ENCODE measurements around the gene GRM1. TPM values are rescaled to one million over a fixed set of nuclear protein-coding genes. Genes with fewer than 3 reads are reported as not detected.
"Not testable (repeated sequence)": the region's sequence is repeated elsewhere in the genome, so short reads cannot be mapped to it uniquely, and the experiment has no call there.

The GRM1 gene
- total RNA-seq, 1 donor from 2014 or later, result not detected

DNA sequence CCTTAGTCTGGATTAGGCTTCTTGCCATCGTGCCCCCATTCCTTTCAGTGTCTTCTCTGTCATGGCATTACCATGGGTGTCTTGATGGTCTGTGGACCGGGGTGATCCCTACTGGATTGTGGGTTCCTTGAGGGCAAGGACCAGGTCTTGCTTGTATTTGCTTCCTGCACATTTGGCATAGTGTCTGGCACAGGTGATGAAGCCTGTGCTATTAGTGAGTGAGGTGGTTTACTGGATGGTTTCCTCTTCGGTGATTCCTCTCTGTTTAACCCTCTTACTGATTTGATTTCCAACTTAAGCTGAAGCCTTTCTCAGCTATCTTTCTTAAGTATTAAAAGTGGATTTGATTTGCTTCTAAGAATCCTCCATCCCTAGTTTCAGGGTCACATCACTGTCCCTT, 162.3 kb downstream of the GRM1 start:
- DNase-seq (ENCODE audit: low read depth in 2 of 2), result no peak

DNA sequence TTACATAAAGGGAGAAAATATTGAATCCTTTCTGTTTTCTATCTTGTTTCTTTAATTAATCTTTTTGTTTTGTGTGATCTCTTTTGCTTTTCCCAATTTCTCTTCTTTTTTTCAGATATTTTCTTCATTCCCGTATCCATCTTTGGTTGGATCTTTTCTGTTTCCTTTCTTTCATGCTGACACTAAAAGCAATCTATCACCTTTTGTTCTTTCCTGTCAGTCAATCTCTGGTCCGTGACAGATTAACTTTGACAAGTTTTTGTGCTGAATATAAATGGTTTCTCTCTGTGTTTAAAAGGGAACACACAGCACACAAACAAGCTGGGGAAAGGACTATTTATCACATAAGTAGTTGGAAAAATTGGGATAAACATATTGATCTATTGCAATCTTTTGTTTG, 162.8 kb downstream of the GRM1 start:
- DNase-seq (ENCODE audit: low read depth in 2 of 2), result no peak

DNA sequence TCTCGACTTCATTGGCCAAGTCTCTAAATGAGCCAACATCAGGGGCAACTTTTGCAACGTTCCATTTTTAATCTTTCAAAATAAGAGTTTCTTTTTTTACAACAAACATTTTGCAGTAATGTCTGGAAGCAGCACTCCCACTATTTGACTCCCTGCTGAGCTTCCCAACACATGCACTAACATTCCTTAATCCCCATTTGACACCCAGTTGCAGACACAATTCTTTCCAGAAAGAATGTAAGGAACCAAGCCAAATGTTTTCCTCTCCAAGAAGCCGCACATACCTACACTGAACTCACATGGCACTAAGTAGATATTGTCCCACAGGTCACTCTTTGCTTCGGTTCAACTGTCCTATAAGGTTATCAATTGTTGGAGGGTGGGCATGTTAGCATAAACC, 165.6 kb downstream of the GRM1 start:
- DNase-seq (ENCODE audit: low read depth in 2 of 2), result no peak

DNA sequence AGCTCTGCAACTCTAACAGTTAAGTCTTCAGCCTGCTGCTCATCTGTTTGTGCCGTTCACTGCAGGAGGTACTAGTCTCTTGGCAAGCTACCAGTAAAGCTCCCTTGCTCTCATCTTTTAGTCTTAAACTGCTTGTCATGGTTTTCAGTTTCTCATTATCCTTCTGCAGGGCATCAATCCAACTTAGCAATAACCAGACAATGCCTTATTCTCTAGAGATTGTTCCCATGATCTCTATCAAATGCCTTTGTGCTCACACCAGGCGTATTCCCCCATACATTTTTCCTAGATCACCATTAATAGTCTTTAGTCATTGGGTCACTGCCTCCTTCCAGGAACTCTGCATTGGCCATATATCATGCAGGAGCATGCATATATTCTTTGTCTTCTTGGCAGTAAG, 171.3 kb downstream of the GRM1 start:
- DNase-seq (ENCODE audit: low read depth in 2 of 2), result no peak

DNA sequence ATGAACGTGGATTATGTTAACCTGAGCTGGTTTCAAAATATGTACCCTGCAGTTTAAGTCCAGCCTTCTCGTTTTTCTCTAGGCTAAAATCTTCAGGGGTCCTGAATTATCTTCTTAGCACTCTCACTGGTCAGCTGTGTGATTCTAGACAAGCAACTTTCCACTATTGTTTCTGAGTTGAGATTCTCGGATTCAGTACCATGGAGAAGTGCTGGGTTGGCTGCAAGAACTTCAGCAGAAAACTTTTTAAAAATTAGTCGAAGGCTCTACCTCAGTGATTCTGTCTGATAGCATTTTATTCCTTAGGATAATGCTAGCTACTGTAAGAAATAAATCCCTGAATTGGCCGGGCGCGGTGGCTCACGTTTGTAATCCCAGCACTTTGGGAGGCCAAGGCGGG, 173.7 kb downstream of the GRM1 start:
- no peak for DNase-seq (ENCODE audit: low read depth in 2 of 2)

DNA sequence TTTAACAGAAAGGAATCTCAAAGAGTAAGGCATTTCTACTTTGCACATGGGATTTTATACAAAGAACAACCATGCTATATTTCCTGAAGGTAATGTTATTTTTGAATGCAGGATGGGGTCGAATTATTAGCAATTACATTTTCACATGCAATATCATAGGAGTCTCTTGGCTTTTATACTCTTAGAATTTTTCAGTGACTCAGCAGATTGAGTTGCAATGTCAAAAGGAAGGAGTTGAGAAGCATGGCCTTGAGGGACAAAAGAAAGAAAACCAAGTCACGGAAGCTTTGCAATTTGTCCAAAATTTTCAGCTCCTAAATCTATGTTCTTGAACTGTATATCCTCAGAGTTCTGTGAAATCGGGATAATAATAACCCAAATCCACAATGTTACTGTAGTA, 181.1 kb downstream of the GRM1 start:
- no peak for DNase-seq (ENCODE audit: low read depth in 2 of 2)

DNA sequence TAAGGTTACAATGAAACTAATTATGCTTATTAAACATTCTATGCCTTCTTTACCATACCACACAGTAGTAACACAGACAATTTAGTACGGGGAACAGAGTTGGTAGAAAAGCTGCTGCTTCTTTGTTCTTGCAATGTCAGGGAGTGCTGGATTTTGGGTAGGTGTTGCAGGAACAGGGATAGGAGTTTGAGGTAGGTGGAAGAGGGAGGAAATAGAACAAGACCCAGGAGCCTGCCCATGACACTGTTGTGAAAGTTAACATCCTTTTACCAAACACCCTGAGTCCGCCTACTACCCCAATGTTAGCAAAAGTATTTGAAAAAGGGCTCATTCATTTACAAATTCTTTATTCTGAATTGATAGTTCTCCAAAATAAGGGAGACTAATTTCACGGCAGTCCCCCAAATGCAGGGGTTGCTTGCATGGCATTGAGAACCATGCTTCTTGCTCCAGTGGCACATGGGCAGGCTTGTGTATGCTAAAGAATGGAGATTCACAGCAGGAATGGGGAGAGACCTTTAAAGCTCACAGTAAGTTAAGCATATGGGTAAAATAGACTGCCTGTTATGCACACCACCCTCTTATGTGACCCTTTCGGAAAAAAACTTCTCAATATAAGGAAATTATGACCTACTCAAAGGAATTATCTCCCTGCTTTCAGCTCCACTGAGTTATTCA, 181.7 kb downstream of the GRM1 start:
- DNase-seq (ENCODE audit: low read depth in 2 of 2), result no peak

DNA sequence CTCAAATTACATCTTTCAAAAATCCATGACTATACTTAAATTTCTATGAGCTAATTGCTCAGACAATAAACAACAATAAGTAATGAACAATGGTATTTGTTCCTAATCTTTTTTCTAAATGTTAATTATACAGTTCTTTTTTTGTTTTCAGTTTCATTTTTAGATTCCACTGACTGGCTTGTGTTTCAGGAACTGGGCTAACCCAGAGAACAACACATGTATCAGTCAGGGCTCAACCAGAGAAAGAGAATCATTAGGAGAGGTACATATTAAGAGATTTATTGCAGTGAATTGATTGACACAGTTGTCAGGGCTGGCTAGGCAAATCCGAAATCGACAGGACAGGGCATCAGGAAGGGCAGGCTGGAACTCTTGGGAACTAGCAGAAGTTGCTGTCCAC, 182.8 kb downstream of the GRM1 start:
- DNase-seq (ENCODE audit: low read depth in 2 of 2), result peak in 1 of 2 donors; percentile 1

DNA sequence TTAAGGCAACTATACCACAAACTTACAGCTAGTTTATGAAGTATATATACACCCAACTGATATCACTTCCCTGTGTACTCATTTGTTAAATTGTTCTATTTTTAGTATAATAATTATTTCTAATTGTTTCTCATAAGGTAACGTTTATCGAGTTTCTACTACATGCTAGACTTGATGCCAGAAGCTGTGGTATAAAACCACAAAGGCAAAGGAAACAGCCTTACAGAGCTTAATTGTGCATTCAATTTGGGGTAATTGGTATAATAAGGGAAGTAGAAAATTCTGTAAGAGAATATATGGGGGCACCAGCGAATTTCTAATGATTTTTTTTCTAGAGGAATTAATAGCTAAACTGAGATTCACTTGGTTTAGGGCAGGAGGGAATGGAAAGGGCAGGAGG, 183.9 kb downstream of the GRM1 start:
- no peak for DNase-seq (ENCODE audit: low read depth in 2 of 2)

DNA sequence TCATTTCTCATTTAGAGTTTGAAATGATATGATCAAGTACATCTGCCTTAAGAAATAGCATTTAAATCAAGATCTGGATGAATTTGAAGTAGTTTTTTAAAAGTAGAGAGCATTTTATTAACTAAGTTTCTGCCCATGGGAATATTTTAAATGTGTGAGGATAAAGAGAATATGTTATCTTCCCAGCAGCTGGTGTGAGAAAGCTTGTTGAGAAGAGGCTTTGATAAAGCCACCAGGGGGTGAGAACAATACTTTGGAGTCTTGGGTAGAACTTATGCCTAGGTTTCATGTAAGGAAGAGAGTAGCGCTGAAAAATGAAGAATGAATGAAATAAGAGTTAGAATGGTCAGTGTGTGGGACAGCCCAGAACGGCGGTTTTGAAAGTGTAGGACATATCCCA, 190.2 kb downstream of the GRM1 start:
- DNase-seq (ENCODE audit: low read depth in 2 of 2), result no peak

DNA sequence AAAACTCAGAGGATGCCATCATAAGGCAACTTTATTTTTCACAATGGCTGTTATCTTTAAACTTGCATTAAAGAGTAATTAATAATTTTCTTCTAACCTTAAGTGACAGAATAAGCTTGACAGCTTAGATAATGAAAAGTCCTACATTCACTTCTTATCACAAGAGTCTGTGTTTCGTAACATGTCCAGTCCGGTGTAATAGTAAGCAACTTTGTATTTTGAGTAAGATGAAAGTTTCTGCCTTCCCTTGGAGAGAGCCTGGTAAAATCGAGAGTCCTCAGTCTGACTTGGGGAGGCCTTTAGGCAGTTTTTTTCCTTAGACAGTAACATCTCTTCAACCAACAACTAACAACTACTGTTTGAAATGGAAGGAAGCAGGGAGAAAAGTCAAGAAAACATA, 195.6 kb downstream of the GRM1 start:
- DNase-seq (ENCODE audit: low read depth in 2 of 2), result no peak

DNA sequence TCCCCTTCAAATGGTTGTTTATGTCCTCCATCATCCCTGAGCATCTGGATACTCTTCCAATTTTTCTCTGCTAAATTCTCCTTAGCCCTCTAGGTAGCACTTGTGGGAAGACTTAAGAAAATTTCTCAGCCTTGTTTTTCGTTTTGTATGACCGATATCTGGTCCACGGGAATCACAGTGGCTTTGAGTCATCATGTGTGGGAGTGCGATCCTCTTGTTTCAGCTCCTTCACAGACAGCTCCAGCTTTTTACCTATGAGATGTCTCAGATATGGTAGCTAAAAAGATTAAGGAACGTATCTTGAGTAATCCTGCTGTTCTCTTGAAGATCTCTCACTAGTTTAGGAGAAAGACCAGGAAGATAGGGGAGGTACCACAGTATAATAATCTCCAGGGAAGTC, 196.1 kb downstream of the GRM1 start:
- no peak for DNase-seq (ENCODE audit: low read depth in 2 of 2)

DNA sequence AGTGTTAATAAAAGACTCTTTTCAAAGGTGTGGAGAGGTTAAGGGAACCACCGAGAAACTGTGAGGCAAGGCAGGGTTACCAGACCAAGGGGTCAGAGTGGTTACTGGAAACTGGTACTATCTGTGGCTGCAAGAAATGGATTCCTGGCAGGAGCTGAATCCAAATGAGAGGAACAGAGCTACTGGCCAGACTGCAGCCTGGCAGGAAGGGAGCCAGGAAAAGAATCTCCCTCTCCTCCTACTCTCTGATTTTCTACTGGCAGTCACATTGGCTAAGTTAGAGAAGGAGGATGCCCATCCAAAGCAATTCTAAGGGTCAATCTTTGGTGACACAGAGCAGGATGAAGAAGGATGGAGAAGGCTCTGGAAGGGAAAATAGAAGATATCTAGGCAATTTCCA, 211.5 kb downstream of the GRM1 start:
- DNase-seq (ENCODE audit: low read depth in 2 of 2), result no peak

DNA sequence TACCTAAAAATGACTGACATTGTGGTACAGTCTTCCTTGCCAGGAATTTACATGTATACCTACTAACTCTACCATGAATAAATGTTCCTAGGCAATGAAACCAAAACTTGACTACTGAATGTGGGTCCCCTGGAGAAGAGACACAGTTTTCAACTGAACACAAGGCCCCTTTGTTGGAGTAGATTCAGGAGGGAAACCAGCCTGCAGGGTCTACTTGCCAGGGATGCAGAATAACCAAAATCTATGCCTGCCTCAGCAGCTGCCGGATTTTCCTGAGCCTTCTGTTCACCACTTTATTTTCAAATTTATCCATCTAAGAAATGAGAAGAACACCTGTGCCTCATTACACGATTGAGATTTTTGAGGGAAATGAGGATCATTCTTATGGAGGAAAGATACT, 211.9 kb downstream of the GRM1 start:
- DNase-seq (ENCODE audit: low read depth in 2 of 2), result no peak

DNA sequence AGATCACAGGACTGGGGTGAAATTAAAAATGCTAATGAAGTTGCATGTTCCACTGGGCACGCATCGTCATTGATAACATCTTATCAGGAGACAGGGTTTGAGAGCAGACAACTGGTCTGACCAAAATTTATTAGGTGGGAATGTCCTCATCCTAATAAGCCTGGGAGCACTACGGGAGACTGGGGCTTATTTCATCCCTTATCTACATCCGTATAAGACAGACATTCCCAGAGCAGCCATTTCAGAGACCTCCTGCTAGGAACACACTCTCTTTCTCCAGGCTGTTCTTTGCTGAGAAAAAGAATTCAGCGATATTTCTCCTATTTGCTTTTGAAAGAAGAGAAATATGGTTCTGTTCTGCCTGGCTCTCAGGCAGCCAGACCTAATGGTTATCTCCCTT, 214.8 kb downstream of the GRM1 start:
- not testable (repeated sequence) for DNase-seq (ENCODE audit: low read depth in 2 of 2)

DNA sequence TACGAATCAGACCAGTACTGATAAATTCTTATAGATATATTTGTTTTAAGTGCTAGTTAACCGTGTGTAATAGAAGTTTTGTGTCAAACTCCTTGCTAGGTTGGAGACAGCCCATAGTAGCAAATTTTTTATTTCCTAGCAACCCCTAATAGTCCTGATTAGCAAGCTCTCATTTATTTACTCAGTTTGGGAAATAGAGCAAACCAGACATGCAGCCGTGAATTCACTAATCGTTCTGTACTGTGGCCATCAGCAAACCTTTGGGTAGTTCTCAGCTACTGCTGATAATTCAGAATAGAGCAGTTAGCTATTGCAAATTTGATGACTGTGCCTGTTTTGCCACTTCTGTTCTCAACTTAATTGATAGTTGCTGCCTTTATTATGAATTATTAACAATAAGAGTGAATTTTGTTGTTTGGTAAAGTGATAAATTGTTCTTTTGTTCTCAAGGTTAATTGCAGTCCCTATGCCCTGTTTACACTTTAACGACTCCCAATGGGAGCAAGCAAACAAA, 215.8 kb downstream of the GRM1 start:
- no peak for DNase-seq (ENCODE audit: low read depth in 2 of 2)

DNA sequence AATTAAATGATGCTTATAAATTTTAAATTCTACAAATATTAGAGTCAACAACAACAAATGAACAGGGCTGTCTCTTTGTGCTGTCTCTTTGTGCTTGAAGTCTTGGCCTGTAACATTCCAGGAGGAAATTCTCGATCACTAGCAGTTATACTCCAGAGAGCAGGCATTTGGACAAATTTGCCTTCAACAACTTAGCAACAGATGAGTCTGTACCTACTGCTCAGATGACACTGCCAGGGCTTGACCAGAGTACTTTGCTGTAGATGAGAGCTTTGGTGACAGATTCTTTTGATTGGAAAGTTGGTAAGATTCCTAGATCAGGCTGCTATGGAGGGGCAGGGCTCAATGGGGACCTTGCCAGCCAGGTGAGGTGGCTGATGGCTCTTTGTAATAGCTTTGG, 217.2 kb downstream of the GRM1 start:
- no peak for DNase-seq (ENCODE audit: low read depth in 2 of 2)

DNA sequence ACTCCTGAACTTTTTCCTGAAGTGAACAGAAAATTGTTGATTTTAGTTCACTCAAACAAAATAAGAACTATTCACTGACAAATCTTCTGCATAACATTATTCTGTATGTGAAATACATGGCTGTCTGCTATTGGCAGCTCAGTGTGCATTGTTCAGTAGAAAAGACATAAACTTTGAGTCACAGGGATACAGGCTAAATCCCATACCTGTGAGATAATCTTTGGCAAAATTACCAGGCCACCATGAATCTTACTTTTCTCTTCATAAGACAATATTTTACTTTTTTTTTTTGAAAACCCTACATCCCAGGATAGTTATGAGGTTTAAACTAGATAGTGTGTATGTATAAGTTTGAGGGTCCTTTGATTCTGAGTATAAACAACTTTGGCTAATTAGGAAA, 224.8 kb downstream of the GRM1 start:
- DNase-seq (ENCODE audit: low read depth in 2 of 2), result no peak

DNA sequence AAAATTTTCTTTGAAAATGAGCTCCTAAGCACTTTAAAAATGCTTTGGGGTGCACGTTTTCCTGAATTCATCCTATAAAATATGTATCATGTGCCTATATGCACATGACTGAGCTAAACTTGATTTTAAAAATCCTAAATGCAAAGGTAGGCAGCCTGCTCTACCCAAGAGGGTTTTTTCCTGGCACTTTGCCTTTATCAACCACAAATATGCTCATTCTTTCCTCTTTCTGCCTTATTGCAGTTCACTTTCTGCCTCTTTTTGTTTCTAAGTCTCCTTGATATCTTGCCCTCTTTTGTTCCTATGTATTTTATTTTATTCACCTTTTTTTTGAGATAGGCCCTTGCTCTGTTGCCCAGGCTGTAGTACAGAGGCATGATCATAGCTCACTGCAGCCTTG, 229.3 kb downstream of the GRM1 start:
- no peak for DNase-seq (ENCODE audit: low read depth in 2 of 2)

DNA sequence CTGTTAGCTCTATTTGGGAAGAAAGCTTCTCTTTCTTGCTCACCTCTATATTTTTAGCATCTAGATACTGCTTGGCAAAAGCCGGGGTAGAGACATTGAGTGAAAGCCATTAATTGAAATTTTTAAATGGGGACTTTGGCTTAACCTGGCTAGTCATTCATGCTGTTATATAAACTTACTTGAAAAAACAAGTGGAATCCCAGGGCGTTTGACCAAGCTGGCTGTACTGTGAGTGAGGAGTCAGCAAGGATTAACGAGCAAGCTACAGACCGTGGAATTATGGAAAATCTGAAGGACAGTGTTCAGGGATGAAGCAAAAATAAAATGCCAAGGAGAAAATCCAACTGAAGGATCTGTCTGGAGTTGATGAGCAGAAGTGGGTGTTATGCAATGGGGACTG, 232.0 kb downstream of the GRM1 start:
- no peak for DNase-seq (ENCODE audit: low read depth in 2 of 2)

DNA sequence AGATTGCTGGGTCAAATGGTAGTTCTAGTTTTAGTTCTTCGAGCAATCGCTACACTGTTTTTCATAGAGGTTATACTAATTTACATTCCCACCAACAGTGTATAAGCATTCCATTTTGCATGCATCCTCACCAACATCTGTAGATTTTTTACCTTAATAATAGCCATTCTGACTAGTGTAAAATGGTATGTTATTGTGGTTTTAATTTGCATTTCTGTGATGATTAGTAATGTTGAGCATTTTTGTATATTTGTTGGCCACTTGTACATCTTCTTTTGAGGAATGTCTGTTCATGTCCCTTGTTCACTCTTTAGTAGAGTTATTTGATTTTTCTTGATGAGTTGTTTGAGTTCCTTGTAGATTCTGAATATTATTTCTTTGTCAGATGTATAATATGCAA, 236.2 kb downstream of the GRM1 start:
- DNase-seq (ENCODE audit: low read depth in 2 of 2), result no peak

DNA sequence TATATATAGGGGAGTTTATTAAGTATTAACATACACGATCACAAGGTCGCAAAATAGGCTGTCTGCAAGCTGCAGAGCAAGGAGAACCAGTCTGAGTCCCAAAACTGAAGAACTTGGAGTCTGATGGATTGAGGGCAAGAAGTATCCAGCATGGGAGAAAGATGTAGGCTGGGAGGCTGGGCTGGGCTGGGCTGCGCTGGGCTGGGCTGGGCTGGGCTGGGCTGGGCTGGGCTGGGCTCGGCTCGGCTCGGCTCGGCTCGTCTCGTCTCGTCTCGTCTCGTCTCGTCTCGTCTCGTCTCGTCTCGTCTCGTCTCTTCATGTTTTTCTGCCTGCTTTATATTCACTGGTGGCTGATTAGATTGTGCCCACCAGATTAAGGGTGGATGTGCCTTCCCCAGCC, 238.6 kb downstream of the GRM1 start:
- DNase-seq (ENCODE audit: low read depth in 2 of 2), result no peak

DNA sequence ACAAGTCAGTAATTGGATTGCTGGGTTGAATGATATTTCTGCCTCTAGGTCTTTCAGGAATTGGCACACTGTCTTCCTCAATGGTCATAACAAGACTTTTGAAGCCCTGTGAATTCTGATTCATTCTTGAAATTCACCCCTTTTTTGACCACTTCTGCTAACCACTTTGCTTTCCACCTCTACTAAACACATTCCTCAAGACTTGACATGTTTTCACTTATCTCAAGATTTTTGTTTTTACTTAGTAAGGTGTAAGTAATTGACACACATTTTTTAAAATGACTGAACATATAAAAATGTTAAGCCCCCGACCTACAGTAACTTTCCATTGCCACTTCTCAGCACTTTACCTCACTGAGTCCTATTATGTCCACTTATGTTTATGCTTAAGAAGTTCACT, 239.1 kb downstream of the GRM1 start:
- no peak for DNase-seq (ENCODE audit: low read depth in 2 of 2)

DNA sequence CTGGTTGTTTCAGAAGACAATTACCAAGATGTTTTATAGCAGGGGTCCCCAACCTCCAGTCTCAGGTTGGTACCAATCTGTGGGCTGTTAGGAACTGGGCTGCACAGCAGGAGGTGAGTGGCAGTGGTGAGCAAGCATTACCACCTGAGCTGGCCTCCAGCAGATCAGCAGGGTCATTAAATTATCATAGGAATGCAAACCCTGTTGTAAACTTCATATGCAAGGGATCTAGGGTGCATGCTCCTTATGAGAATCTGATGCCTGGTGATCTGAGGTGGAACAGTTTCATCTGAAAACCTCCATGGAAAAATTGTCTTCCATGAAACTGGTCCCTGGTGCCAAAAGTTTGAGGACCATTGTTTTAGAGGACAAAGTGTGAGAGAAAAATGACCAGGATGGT, 240.6 kb downstream of the GRM1 start:
- no peak for DNase-seq (ENCODE audit: low read depth in 2 of 2)

Data from lung microvascular endothelial cell (primary cell).